Measurements from ENCODE around the gene HNMT.

The HNMT gene

DNA sequence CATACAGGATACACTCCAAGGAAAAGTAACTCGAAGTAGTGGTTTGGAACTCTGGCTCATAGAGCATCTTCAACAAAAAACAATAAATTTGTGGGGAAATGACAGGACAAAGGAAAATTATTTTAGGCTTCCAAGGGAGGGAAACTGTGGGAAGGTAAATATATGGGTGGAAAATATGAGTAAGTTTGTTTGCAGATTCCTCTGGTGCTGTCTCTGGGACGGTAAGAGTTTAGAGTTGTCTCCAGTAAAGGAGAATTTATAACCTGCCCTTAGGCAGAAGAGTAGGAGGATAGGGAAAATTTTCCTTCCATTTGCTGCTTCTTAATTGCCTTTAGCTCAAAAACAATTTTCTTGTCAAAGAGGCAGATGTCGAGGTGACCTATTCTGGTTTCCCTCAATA is 19.3 kb downstream of the HNMT start:
- no peak overlapping the region for H3K4me3 ChIP-seq (ENCODE audit: low read depth, low read length)
- ChIA-PET CTCF (no interaction called here), POLR2A (no interaction called here)
- no peaks in the 10 kb centered on the region for H3K36me3 ChIP-seq (ENCODE audit: control insufficient read depth in 2 of 2, insufficient read depth in 1 of 2, low read length in 2 of 2)
- no peak for TF ChIP-seq ZNF391 (tag by site-specific recombination; IDR thresholded peaks at IDR 0.05; ENCODE audit: borderline replicate concordance, low read depth)
- H3K27ac ChIP-seq (ENCODE audit: extremely low read depth, low read depth, low read length): no peak overlapping the region
- no peaks in the 10 kb centered on the region for H3K9me3 ChIP-seq (ENCODE audit: control insufficient read depth, insufficient read depth, low read depth, low read length)
- no peaks in the 10 kb centered on the region for H3K4me1 ChIP-seq (ENCODE audit: control insufficient read depth, insufficient read depth, low read length)

DNA sequence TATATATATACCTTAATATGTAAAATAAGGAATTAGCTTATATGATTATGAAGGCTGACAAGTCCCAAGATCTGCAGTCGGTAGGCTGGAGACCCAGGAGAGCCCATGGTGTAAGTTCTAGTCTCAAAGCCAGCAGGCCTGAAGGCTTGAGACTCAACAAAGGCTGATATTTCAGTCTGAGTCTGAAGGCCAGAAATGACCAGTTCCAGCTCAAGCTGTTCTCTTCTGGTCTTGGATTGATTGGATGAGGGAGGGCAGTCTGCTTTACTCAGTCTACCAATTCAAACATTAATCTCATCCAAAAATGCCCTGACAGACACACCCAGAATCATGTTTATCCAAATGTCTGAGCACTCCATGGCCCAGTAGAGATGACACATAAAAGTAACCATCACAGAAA is 22.0 kb downstream of the HNMT start:
- TF ChIP-seq, protein P1, sequence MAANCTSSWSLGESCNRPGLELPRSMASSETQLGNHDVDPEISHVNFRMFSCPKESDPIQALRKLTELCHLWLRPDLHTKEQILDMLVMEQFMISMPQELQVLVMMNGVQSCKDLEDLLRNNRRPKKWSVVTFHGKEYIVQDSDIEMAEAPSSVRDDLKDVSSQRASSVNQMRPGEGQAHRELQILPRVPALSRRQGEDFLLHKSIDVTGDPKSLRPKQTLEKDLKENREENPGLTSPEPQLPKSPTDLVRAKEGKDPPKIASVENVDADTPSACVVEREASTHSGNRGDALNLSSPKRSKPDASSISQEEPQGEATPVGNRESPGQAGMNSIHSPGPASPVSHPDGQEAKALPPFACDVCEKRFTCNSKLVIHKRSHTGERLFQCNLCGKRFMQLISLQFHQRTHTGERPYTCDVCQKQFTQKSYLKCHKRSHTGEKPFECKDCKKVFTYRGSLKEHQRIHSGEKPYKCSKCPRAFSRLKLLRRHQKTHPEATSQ (tag by site-specific recombination; IDR thresholded peaks at IDR 0.05): no peak
- no peak for TF ChIP-seq ZNF366 (tag by site-specific recombination; conservative IDR thresholded peaks at IDR 0.05)
- TF ChIP-seq, protein P2, sequence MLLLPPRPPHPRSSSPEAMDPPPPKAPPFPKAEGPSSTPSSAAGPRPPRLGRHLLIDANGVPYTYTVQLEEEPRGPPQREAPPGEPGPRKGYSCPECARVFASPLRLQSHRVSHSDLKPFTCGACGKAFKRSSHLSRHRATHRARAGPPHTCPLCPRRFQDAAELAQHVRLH (tag by site-specific recombination; IDR thresholded peaks at IDR 0.05): no peak
- TF ChIP-seq, protein P3, sequence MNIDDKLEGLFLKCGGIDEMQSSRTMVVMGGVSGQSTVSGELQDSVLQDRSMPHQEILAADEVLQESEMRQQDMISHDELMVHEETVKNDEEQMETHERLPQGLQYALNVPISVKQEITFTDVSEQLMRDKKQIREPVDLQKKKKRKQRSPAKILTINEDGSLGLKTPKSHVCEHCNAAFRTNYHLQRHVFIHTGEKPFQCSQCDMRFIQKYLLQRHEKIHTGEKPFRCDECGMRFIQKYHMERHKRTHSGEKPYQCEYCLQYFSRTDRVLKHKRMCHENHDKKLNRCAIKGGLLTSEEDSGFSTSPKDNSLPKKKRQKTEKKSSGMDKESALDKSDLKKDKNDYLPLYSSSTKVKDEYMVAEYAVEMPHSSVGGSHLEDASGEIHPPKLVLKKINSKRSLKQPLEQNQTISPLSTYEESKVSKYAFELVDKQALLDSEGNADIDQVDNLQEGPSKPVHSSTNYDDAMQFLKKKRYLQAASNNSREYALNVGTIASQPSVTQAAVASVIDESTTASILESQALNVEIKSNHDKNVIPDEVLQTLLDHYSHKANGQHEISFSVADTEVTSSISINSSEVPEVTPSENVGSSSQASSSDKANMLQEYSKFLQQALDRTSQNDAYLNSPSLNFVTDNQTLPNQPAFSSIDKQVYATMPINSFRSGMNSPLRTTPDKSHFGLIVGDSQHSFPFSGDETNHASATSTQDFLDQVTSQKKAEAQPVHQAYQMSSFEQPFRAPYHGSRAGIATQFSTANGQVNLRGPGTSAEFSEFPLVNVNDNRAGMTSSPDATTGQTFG (tag by site-specific recombination; IDR thresholded peaks at IDR 0.05; ENCODE audit: borderline replicate concordance): no peak
- no peak for TF ChIP-seq OVOL3 (tag by site-specific recombination; IDR thresholded peaks at IDR 0.05)
- no peak for TF ChIP-seq ZFP3 (tag by site-specific recombination; IDR thresholded peaks at IDR 0.05; ENCODE audit: low read depth)
- no peak for TF ChIP-seq ZNF660 (tag by site-specific recombination; IDR thresholded peaks at IDR 0.05)
- no peak for TF ChIP-seq ZBTB7A (tag by site-specific recombination; IDR thresholded peaks at IDR 0.05; ENCODE audit: low read depth)
- no peak for TF ChIP-seq BCL11B (tag by site-specific recombination; IDR thresholded peaks at IDR 0.05; ENCODE audit: low read depth)
- TF ChIP-seq ZNF223 (tag by site-specific recombination; IDR thresholded peaks at IDR 0.05): no peak
- TF ChIP-seq ZNF747 (tag by site-specific recombination; IDR thresholded peaks at IDR 0.05): no peak
- no peaks in the 10 kb centered on the region for H3K9me3 ChIP-seq (ENCODE audit: control insufficient read depth, insufficient read depth, low read depth, low read length)
- H3K36me3 ChIP-seq (ENCODE audit: control insufficient read depth in 2 of 2, insufficient read depth in 1 of 2, low read length in 2 of 2): no peaks in the 10 kb centered on the region
- CTCF ChIA-PET: interaction anchor here (0.7 kb wide), 1 partner anchor 29 kb away, joined by 3 read pairs; no protein-coding TSS in a partner anchor
- no peak overlapping the region for H3K4me3 ChIP-seq (ENCODE audit: low read depth, low read length)
- H3K27ac ChIP-seq (ENCODE audit: extremely low read depth, low read depth, low read length): no peak overlapping the region
- H3K4me1 ChIP-seq (ENCODE audit: control insufficient read depth, insufficient read depth, low read length): no peaks in the 10 kb centered on the region
- POLR2A ChIA-PET: no interaction called here

DNA sequence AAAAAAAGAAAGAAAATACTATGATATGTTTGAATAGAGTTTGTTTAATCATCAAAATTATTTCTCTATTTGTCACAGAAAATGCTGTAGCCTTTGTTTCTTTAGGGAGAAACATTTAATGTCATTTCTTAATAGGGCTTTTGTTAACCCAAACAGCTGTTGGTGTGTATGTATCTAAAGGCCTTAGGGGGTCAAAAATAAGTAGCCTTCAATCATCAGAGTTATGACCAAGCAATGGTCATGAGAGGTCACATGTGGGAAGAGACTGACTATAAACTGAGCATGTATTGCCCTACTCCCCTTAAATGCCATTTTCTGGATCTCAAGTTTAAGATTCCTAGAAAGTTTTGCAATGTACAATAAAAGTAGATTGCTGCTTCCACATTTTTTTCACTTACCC is 22.7 kb downstream of the HNMT start:
- no peak overlapping the region for H3K4me3 ChIP-seq (ENCODE audit: low read depth, low read length)
- H3K27ac ChIP-seq (ENCODE audit: extremely low read depth, low read depth, low read length): no peak overlapping the region
- H3K36me3 ChIP-seq (ENCODE audit: control insufficient read depth in 2 of 2, insufficient read depth in 1 of 2, low read length in 2 of 2): no peaks in the 10 kb centered on the region
- TF ChIP-seq ZNF248 (tag by site-specific recombination; IDR thresholded peaks at IDR 0.05): no peak
- TF ChIP-seq ZBTB7A (tag by site-specific recombination; IDR thresholded peaks at IDR 0.05; ENCODE audit: low read depth): no peak
- TF ChIP-seq, protein P4, sequence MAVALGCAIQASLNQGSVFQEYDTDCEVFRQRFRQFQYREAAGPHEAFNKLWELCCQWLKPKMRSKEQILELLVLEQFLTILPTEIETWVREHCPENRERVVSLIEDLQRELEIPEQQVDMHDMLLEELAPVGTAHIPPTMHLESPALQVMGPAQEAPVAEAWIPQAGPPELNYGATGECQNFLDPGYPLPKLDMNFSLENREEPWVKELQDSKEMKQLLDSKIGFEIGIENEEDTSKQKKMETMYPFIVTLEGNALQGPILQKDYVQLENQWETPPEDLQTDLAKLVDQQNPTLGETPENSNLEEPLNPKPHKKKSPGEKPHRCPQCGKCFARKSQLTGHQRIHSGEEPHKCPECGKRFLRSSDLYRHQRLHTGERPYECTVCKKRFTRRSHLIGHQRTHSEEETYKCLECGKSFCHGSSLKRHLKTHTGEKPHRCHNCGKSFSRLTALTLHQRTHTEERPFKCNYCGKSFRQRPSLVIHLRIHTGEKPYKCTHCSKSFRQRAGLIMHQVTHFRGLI (tag by site-specific recombination; IDR thresholded peaks at IDR 0.05): no peak
- TF ChIP-seq MEIS1 (CRISPR knock-in tag; IDR thresholded peaks at IDR 0.05; ENCODE audit: borderline replicate concordance): no peak
- TF ChIP-seq ZNF791 (tag by site-specific recombination; IDR thresholded peaks at IDR 0.05): no peak
- CTCF ChIA-PET: no interaction called here
- H3K4me1 ChIP-seq (ENCODE audit: control insufficient read depth, insufficient read depth, low read length): no peaks in the 10 kb centered on the region
- H3K9me3 ChIP-seq (ENCODE audit: control insufficient read depth, insufficient read depth, low read depth, low read length): no peaks in the 10 kb centered on the region
- POLR2A ChIA-PET: no interaction called here
